Heart right ventricle (tissue), 16 donors: ENCODE measurements around the gene ACOXL. TPM values are rescaled to one million over a fixed set of nuclear protein-coding genes. Genes with fewer than 3 reads are reported as not detected.

Source experiments
- ATAC-seq, 8 donors: fragments of 200-7000 bp; cut with Tn5 transposase; one replicate each; pipeline ENCODE4 v1.9.1; 2020; ENCODE audit warnings: mild to moderate bottlenecking in 8 of 8, moderate library complexity in 8 of 8, moderate number of reproducible peaks in 1 of 8
- DNase-seq, 2 donors: peaks; one replicate each; pipeline ENCODE4 v3.0.0-alpha.2; 2020
- H3K27ac ChIP-seq, 10 donors: fragments of 200-600 bp; sonication (generic) in 2 of 10; one replicate each; pipeline versions ENCODE4 v1.5.0 to v1.8.0; 2020 to 2022; ENCODE audit warnings: mild to moderate bottlenecking in 3 of 10
- H3K27me3 ChIP-seq, 7 donors: fragments of 200-600 bp; one replicate each; pipeline ENCODE4 v1.8.0; 2021 to 2022; ENCODE audit warnings: mild to moderate bottlenecking in 2 of 7
- H3K36me3 ChIP-seq, 9 donors: fragments of 200-600 bp; sonication (generic) in 1 of 9; one replicate each; pipeline versions ENCODE4 v1.5.0 to v1.8.0; 2020 to 2022; ENCODE audit warnings: mild to moderate bottlenecking in 2 of 9
- H3K4me1 ChIP-seq, 9 donors: fragments of 200-600 bp; sonication (generic) in 1 of 9; one replicate each; pipeline versions ENCODE4 v1.5.0 to v1.8.0; 2020 to 2022; ENCODE audit warnings: mild to moderate bottlenecking in 4 of 9
- H3K4me3 ChIP-seq, 10 donors: fragments of 200-600 bp; sonication (generic) in 2 of 10; one replicate each; pipeline versions ENCODE4 v1.5.0 to v1.8.0; 2020 to 2022; ENCODE audit warnings: mild to moderate bottlenecking in 7 of 10, moderate library complexity in 2 of 10
- H3K9me3 ChIP-seq, 11 donors: fragments of 200-600 bp in 10 of 11; sonication (generic) in 2 of 11; one replicate each; pipeline versions ENCODE4 v1.5.0 to v1.8.0; 2013 to 2022; ENCODE audit warnings: mild to moderate bottlenecking in 2 of 11, control low read depth in 1 of 11, moderate library complexity in 1 of 11
- CTCF ChIP-seq, 9 donors: fragments of 200-600 bp; sonication (generic) in 2 of 9; IDR thresholded peaks; one replicate each; pipeline versions ENCODE4 v1.5.0 to v1.8.0; 2021 to 2022; ENCODE audit warnings: antibody characterized with exemption in 9 of 9, mild to moderate bottlenecking in 5 of 9, moderate library complexity in 1 of 9
- WGBS, 2 donors: extraction: QIAGEN DNeasy Blood & Tissue Kit; methylation state at CpG; one replicate each; pipeline ENCODE4 v1.1.7; 2013; ENCODE audit warnings: inconsistent platforms in 1 of 2; 5-methylcytosine and 5-hydroxymethylcytosine counted together
- intact Hi-C, 10 donors: fragments of 100-400 bp; cut with DNase I; formaldehyde crosslinking; loops; one replicate each; pipeline versions ENCODE4 v1.11.1 to v1.14.2; 2022
- polyA plus RNA-seq, 2 donors: library from polyadenylated mRNA; stranded (reverse); fragments of 200-250 nt; gene quantifications; one replicate each; pipeline ENCODE4 v1.2.3, GENCODE V29; 2013
- total RNA-seq, 10 donors: library from RNA; stranded (reverse); fragmentation: NEBNext Ultra II Directional in 3 of 10; extraction: Animal tissue kit (Norgen Biotek cat#: 25700) in 3 of 10; gene quantifications; one replicate each; pipeline versions ENCODE4 v1.2.1 to v1.2.4, GENCODE V29; 2021 to 2023
- donor health status: Arrhythmogenic right ventricular cardiomyopathy.
- donor health status: ischemic (EF 13 %, LVEDD 7.1; RV severe dilation, severe dysfunction).
- donor health status: healthy with polysubstance abuse.
- donor health status: DM: no; HTN: yes; CAD: no.
- donor health status: DM: no; HTN: no; CAD: no.
- donor health status: ischemic (EF 25% LVEDD 6.9; RV normal size, moderate dysfunction).
- donor health status: ischemic (EF 25% LVEDD 5.7; RV mildly dilated, moderate dysfunction).
- donor health status: healthy.
- donor health status: DM: yes; HTN: yes; CAD: no.
- donor health status: Ischemic cardiomyopathy.
- donor health status: ischemic (EF 35%, LVEDD 5.7; RV mildly dilated, moderate dysfunction).
- donor health status: nonischemic (EF 11% LVEDD 7.7; RV severe dilation, severe dysfunction).
- donor health status: DM: yes; HTN: yes; CAD: no.
- donor health status: PGD.
- donor health status: ischemic (EF 29% LVEDD 5.4; RV normal size, mild dysfunction).
- donor health status: nonischemic (EF 23%, LVEDD 6.1; RV moderate dilation, normal function).

ACOXL gene
- total and polyA plus RNA-seq, 12 donors: not detected

- DNase-seq (no peak), ATAC-seq (no peak)
- Histone ChIP-seq H3K4me1 (no peaks in the 10 kb centered on the region), H3K36me3 (no peaks in the 10 kb centered on the region), H3K27ac (no peak overlapping the region), H3K27me3 (peaks cover 0 to 45% (median 33%) of the 10 kb centered on the region in 7 donors), H3K4me3 (no peak overlapping the region), H3K9me3 (peaks cover 0 to 1% (median 0%) of the 10 kb centered on the region in 11 donors)
- intact Hi-C loops: no loop called here
- no peak for TF ChIP-seq CTCF (IDR thresholded peaks at IDR 0.05)
- 77 to 82% methylated on average over 4 of the region's 4 CpGs for WGBS, 2 donors
Measured at GRCh38 chr2:110744429-110744828, 12.1 kb downstream of the ACOXL start.

DNA sequence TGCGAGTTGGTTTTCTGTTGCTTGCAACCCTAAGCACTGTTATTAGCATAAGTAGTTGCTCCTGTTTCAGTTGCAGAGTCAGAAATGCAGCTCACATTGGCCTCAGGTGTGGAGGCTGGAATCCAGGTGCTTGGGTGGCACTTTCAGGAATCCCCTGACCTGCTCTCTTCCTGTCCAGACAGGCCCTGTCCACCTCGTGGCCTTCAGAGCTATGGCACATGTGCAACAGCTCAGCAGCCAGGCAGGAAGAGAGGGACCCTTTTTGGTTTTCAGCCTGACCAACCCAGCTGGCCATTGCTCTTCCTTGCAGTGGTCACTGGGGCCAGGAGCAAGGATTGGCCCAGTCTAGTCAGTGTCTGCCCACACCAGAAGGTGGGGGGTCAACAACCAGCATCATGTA lies 12.7 kb downstream of the ACOXL start:
- ATAC-seq (no peak), DNase-seq (no peak)
- intact Hi-C loops: no loop called here
- Histone ChIP-seq H3K27ac (no peak overlapping the region), H3K36me3 (no peaks in the 10 kb centered on the region), H3K4me1 (no peaks in the 10 kb centered on the region), H3K27me3 (peaks cover 0 to 49% (median 32%) of the 10 kb centered on the region in 7 donors), H3K9me3 (no peaks in the 10 kb centered on the region), H3K4me3 (no peak overlapping the region)
- no peak for TF ChIP-seq CTCF (IDR thresholded peaks at IDR 0.05)
- 80 to 81% methylated on average over 2 of the region's 2 CpGs for WGBS, 2 donors

DNA sequence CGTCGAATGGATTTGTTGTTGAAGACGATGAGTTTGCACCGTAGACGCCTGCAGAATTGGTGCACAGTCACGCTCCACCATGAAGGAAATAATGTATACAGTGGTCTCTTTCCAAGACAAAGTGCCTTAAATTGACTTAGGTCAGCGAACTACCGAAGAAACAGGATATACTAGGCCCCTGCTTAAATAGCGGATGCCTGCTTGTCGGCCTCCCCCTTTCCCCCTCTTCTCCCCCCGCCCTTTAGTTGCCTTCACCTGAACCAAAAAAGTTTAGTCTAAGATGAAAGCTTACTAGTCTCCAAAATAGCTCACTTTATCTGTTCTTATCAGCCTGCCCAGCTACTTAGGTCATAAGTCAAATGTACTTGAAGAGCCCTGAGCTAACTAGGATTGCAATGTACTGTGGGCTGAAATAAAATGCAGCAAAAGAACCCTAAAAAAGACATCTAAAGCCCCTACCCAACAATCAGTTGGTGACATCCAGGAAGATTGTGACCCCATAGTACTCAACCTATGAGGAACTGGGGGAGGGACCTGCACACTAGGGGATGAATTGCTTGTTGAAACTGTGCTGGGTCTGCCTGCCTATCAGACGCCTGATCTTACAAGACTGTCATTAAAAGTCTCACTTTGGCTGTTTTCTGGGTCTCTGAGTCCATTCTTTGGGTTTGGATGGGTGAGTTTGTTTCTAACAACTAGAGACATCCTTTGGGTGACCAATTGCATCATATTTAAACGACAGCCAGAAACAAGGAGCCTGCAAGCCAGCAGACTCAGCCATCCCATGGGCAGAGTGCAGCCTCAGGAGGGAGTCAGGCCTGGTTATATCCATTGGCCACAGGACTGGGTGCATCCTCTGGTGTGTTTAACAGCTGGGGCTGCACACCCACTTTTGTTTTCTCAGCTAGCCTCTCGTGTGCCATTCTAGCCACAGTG lies 14.5 kb downstream of the ACOXL start:
- H3K36me3 ChIP-seq: no peaks in the 10 kb centered on the region
- no peak for ATAC-seq
- H3K27me3 ChIP-seq: peaks cover 0 to 41% (median 23%) of the 10 kb centered on the region in 7 donors
- DNase-seq: no peak
- 83% methylated on average over 14 of the region's 14 CpGs for WGBS, 2 donors
- H3K9me3 ChIP-seq: no peaks in the 10 kb centered on the region
- no peak overlapping the region for H3K4me3 ChIP-seq
- H3K4me1 ChIP-seq: no peaks in the 10 kb centered on the region
- intact Hi-C loops: no loop called here
- TF ChIP-seq CTCF (IDR thresholded peaks at IDR 0.05): no peak
- no peak overlapping the region for H3K27ac ChIP-seq

DNA sequence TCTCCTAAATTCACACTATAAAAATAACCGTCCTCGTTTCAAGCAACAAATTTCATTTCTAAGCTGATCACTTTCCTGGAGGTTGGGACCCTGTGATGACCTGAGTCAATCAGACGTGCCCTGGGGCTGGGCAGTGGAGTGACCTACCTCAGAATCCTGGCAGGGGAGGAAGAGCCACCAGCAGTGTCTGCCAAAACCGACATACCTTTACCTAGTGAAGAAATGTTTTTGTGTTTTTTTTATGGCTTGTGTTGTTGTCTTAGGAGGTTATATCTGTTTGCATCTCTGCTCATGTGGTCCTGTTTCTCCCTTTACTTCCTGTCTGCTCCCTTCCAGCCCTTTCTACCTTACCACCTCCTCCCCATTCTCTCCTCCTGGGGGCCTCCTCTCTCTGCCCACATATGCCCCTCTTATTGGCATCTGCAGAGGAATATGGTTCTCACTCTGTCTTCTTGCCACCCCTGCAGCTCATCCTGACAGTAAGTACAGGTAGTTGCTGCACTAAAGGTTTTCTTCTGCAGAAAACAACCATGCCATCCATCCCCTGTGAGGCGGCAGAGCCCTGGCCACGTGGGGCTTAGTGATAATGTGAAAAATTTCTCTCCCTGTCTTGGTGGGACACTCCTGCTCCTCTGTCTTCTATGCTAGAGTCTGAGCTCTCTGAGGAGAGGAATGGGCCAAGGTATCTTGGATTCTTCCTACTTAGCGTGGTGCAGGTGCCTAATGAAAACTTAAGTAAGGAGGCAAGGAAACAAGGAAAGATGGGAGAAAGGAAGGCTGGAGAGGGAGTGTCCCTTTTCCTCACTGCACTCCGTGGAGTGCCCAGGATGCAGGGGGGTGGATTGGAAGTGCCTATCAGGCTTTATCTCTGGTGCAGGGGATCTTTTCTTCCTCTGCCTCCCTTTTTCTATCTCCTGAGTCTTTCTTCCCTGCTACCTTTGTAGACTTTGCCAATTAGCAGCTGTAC lies 15.4 kb downstream of the ACOXL start:
- Histone ChIP-seq H3K4me1 (no peaks in the 10 kb centered on the region), H3K4me3 (no peak overlapping the region), H3K9me3 (no peaks in the 10 kb centered on the region), H3K36me3 (no peaks in the 10 kb centered on the region), H3K27ac (no peak overlapping the region), H3K27me3 (peaks cover 0 to 35% (median 22%) of the 10 kb centered on the region in 7 donors)
- 61 to 74% methylated on average over 8 of the region's 8 CpGs for WGBS, 2 donors
- intact Hi-C loops: no loop called here
- DNase-seq (no peak), ATAC-seq (no peak)
- no peak for TF ChIP-seq CTCF (IDR thresholded peaks at IDR 0.05)
